ENCODE data around the gene COL6A6.

DNA sequence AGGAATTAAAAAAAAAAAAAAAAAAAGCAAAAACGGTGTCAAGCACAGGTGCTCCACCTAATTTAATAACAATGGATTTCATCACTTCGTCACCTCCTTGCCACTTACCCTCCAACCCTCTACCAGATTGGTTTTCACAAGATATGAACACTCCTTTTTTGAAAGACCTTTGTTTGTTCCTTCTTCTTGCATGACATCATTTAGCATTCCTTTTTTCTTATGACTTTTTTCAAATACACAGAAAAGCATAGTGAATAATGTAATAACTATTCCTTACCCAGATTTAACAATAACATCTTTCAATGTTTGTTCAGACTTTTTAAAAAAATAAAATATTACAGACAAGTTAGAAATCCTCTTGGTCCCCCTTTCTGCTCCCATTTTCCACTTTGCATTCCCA lies 16.3 kb downstream of the COL6A6 start:
- no peak for TF ChIP-seq POLR2A (IDR thresholded peaks at IDR 0.05; ENCODE audit: borderline replicate concordance, extremely low read depth, insufficient read depth, insufficient read length)
- no peak for TF ChIP-seq EGR1 (IDR thresholded peaks at IDR 0.05; ENCODE audit: low read depth)
- no peak for TF ChIP-seq YY1 (IDR thresholded peaks at IDR 0.05; ENCODE audit: extremely low read depth, insufficient replicate concordance, low read depth, low read length)
- TF ChIP-seq, protein P1, sequence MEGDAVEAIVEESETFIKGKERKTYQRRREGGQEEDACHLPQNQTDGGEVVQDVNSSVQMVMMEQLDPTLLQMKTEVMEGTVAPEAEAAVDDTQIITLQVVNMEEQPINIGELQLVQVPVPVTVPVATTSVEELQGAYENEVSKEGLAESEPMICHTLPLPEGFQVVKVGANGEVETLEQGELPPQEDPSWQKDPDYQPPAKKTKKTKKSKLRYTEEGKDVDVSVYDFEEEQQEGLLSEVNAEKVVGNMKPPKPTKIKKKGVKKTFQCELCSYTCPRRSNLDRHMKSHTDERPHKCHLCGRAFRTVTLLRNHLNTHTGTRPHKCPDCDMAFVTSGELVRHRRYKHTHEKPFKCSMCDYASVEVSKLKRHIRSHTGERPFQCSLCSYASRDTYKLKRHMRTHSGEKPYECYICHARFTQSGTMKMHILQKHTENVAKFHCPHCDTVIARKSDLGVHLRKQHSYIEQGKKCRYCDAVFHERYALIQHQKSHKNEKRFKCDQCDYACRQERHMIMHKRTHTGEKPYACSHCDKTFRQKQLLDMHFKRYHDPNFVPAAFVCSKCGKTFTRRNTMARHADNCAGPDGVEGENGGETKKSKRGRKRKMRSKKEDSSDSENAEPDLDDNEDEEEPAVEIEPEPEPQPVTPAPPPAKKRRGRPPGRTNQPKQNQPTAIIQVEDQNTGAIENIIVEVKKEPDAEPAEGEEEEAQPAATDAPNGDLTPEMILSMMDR (IDR thresholded peaks at IDR 0.05 in 2 of 3, conservative IDR thresholded peaks at IDR 0.05 in 1 of 3; ENCODE audit: borderline replicate concordance in 1 of 3, insufficient read depth in 1 of 3, low read depth in 2 of 3, low read length in 2 of 3) = no peak
- no peak for TF ChIP-seq EZH2 (IDR thresholded peaks at IDR 0.05)
- no peak for TF ChIP-seq POLR2AphosphoS5 (IDR thresholded peaks at IDR 0.05; ENCODE audit: low read depth, low read length)
- TF ChIP-seq SP1 (IDR thresholded peaks at IDR 0.05; ENCODE audit: low read depth) = no peak
- TF ChIP-seq CEBPB (IDR thresholded peaks at IDR 0.05; ENCODE audit: low read depth) = no peak
- no peak for TF ChIP-seq REST (IDR thresholded peaks at IDR 0.05; ENCODE audit: low read depth)
- TF ChIP-seq JUND (IDR thresholded peaks at IDR 0.05) = no peak
- TF ChIP-seq EZH2phosphoT487 (IDR thresholded peaks at IDR 0.05; ENCODE audit: borderline replicate concordance) = no peak
- TF ChIP-seq ZFX (IDR thresholded peaks at IDR 0.05) = no peak
- TF ChIP-seq CBX3 (IDR thresholded peaks at IDR 0.05; ENCODE audit: low read depth) = no peak
